ENCODE results near the gene ZNF516.

ZNF516 gene

DNA sequence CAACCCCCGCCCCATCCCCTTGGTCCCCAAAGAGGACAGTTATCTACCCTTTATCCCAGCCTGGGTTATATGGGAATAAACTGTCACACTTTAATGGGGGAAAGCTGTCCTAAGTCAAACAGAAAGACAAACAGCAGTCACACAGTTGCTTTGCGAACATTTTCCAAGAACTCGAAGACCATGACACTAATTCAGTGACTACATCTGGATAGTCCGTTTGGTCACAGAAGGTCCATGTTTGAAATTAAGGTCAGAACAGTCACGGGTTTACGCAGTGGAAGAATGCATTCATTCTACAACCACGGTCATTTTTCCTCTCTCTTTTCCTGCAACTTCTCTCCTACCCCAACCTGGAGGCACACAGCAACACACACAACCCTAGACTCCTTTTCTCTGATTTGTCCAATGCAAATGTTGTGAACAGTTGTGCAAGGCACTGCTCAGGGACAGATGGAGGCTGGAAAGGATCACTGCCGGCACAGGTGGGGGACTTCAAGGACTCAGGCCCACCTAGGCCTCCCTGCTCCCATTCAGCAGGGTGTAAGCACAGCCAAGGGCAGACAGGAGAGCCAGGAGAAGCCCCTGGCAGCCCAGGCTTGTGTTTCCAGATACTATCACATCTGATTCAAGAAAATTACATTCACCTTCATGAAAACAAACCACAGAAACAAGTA lies 39.9 kb downstream of the ZNF516 start:
- DNase-seq, result no peak

GRCh38 chr18:76454418-76454817 lies 40.6 kb downstream of the ZNF516 start:
- no peak for DNase-seq

DNA sequence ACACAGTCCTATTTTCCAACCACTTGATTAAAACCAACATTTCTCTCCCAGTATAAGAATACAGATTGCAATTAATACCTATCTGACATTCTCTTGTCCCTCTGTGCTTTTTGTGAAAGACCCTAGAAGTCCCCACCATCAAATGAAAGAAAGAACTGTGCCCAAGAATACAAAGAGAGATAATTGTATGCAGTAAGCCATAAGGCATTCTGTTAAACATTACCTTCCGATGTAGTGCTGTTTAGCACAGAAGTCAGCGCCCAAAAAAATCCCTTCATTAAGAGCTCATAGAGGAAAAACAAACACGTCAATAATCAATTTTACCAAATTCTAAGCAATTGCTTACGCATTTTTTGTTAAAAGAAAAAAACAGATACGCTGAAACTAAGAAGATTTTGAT lies 41.1 kb downstream of the ZNF516 start:
- no peak for DNase-seq

DNA sequence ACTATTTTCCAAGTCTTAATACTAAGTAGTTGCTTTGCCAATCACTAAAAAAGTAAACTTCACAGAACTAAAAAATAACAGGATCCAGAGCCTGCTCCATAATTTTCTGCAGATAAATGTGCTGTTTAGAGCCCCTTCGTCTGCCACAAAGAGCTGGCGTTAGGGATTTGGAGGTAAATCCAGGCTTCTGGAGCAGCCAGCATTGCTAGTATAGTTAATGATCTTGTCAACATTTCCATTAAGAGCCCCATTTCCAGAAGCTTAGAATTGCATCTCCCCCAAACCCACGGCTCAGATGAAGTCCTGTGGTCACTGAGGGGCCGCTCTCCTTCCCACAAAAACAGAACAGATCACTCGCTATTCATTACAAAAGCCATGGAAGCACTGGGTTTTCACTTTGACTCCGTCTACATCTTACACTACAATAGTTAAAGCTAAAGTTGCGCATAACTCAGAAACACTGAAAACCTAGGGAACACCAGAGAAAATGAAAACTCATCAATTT lies 41.9 kb downstream of the ZNF516 start:
- no peak for DNase-seq

GRCh38 chr18:76452357-76452756 lies 42.7 kb downstream of the ZNF516 start:
- DNase-seq, result no peak

DNA sequence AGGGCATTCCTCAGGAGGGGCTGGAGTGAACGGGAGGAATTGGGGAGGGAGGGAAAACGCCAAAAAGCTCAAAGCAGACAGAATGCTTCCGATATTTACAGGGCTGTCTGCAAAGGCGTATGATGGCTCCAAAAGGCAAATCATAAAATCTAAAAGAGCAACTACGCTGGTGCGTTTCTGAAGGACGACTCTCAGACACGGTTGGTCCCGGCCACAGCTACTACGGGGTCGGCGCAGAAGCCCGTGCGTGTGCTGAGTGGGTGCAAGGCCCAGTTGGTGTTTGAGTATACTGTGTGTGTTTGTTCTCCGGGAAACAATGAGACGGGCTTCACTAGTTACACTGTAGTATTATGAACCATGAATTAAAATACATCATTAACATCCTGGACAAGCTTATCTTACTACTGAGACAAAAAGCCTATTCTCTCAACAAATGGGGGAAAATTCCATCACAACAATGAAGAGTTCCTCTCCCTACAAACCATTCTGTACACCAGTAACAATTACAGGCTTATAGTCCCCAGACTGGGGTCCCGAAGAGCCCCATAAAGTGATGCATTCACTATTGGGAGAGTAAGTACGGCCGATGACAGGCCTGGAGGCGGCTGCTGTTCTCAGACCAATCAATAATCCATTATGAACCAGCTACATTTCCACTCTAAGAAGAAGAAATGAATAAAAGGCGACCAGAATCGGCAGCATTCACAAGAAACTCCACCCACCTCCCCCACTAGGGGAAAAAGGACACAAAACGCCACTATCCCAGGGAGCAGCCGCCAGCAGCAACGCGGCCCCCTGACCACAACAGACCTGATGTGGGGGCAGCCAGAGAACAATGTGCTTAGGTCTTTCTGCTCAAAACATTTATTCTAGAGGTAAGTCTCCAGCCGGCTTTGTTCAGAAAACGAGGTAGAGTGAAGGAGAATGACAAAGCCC lies 43.4 kb downstream of the ZNF516 start:
- DNase-seq, result peak; percentile 57

GRCh38 chr18:76450452-76451395 lies 44.3 kb downstream of the ZNF516 start:
- DNase-seq, result peak; percentile 80

DNA sequence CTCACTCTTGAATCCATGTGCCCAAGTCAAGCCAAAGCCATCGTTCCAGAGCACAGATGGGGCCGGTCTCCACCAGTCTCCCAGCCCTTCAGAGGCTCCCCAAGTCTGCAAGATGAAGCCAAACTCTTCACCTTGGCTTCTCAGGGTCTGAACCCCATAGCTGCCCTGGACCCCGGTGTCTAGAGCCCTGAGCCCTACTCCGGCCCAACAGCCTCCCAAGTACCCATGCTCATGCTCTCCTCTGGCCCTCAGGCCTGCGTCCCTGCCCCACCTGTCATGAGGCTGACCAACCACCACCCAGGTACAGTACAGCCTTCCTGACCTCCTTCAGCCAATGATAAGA lies 46.0 kb downstream of the ZNF516 start:
- no peak for DNase-seq

DNA sequence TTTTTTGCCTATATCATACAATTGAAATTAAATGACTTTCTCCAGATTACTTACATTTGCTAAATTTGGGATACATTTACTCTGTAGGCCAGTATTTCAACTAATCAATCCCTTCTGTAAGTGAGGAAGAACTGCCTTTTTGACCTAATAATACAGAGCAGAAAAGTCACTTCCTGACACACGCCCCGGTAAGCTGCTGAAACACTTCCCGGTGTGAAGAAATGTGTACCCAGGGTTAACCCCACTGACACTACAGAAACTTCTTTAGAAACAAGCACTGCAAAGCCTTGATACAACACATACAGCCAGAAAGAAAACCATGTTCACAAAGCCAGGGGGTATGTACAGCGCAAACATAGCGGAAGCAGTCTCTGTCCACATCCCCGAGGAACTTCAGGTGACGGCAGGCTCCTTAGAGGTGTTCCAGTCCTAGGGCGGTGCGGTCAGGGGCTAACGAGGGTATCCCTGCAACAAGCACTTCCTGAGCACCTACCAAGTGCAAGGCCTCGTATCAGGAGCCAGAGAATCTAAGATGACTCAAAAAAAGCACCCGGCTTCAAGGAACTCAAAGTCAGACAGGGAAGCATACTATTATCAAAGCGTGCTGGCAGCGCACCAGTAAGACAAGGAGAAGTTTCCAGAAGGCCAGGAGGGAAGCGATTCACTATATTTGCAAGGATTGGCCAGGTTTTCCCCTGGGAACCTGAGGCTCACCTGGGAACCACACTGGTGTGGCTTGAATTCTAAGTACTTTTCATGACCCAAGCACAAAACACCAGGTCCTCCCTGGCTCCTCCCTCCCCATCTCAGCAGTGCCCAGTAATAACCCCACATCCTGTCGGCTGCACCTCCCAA lies 46.6 kb downstream of the ZNF516 start:
- peak; percentile 62 for DNase-seq

DNA sequence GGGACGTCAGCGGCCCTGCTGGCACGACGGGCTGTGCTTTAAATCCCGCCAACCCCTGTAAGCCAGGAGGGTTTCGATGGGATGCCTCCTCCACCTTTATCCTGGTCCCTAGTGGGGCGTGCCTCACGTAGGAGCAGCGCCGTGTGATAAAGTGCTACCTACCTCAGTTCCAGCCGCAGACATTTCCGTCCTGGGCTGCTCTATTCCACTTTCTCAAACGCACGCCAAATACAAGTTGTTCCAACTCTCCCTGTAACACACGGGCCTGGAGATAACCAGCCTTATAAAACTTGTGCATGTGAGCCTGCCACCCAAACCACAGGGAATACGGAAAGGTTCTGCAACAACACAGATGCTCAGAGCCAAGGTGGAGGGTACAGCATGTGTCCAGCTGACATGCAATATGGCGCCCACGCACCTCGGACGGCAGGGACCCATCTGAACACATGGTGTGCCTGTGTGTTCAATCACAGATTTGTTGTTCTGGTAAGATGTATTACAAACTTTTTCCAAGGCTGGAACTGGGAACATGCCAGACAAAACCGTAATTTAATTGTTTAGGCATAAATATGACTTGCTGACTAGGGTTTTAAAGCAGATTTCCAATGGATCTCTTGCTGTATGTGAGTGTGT lies 47.7 kb downstream of the ZNF516 start:
- no peak for DNase-seq

- peak; percentile 39 for DNase-seq
These were observed 48.5 kb downstream of the ZNF516 start for GRCh38 chr18:76446321-76447257.

GRCh38 chr18:76445741-76446232 lies 49.3 kb downstream of the ZNF516 start:
- DNase-seq, result peak; percentile 21

DNA sequence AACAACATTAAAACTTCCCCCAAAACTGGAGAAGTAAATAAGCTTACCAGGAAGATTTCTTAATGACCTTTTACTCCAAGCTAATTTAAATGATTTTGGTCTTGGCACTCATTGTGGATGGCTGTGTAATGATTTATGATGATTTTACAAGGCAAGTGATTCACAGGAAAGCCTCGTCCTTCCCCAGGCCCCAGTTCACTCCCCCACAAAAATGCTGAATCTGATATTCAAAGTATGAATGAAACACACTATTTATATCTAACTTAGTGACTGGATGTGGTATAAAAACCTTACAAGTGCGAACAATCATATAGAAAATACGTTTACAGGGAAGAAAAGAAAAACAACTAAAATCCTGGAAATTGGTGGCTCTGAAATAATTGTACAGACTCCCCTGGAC lies 49.8 kb downstream of the ZNF516 start:
- DNase-seq, result no peak

DNA sequence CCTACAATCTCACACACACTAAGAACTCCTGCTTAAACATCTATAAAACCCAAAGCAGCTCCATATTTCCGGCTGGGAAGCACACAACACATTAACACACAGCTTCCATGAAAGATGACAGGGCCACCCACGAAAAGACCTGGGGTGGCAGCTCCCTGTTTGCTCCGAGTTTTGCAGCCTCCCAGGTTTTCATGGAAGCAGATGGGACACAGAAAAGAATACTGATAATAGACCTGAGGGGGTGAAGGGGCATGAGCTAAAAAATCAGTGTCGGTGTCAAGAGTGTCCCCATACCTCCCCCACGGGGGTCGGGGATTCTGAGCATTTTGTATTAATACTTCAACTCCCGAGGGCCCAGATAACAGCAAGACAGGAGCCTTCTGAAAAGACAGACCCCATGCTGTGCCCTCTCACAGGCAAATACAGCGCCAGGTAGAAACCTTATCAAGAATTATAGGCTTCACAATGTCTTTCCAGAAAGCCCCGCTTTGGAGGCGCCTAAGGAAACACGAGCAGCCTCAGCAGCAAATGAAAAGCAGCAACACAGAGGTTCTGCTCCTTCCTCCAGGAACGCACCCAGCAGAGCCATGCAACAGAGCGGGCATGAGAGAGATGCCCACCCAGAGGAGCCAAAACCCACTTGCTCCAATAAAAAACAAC lies 50.5 kb downstream of the ZNF516 start:
- no peak for DNase-seq

DNA sequence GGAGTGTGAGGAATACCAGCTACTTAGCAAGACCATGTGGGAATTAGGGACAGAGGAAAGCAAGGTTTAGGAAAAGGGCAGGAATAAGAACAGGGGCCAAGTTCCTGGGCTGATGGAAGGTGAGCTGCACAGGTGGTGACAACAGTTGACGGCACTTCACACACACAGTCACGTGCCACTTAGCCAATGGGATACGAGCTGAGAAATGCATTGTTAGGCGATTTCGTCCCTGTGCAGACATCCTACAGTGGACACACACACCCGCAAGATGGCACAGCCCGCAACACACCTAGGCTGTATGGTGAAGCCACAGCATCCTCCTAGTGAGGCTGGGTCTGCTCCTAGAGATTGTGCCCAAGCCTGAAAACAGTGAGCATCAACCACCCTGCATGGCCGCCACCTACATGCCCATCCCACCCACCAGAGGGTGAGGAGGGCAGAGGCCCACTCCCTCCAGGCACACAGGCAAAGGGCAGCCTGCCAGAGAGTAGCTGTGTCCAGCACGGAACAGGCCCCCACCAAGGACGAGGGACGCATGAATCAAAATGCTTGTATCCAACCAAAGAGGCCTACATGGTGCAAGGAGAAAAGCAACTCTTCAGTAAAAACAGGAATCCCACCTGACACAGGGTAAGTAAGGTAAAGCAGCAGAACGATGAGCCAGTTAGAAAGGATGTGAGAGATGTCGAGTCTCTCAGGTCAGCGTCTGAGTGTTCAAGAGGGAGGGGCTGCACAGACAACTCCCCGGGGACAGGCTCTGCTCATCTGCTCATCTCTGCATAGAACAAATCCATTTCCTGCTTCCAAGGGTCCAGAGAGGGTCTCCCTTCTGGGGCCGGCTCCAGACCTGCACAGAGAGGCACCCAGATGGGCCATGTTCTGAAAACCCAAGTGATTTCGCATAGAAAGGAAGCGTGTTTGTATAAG lies 51.3 kb downstream of the ZNF516 start:
- no peak for DNase-seq

GRCh38 chr18:76442413-76443171 lies 52.5 kb downstream of the ZNF516 start:
- no peak for DNase-seq

GRCh38 chr18:76441668-76442412 lies 53.2 kb downstream of the ZNF516 start:
- no peak for DNase-seq
